CD4-positive, alpha-beta T cell treated with Interleukin-12 subunit alpha and Interleukin-12 subunit beta, for 1 hour (primary cell): ENCODE measurements around the gene CDC45.

ENCODE experiments used
- DNase-seq: peaks from one replicate; pipeline ENCODE4 v3.0.0-alpha.2; 2020

Gene CDC45

DNA sequence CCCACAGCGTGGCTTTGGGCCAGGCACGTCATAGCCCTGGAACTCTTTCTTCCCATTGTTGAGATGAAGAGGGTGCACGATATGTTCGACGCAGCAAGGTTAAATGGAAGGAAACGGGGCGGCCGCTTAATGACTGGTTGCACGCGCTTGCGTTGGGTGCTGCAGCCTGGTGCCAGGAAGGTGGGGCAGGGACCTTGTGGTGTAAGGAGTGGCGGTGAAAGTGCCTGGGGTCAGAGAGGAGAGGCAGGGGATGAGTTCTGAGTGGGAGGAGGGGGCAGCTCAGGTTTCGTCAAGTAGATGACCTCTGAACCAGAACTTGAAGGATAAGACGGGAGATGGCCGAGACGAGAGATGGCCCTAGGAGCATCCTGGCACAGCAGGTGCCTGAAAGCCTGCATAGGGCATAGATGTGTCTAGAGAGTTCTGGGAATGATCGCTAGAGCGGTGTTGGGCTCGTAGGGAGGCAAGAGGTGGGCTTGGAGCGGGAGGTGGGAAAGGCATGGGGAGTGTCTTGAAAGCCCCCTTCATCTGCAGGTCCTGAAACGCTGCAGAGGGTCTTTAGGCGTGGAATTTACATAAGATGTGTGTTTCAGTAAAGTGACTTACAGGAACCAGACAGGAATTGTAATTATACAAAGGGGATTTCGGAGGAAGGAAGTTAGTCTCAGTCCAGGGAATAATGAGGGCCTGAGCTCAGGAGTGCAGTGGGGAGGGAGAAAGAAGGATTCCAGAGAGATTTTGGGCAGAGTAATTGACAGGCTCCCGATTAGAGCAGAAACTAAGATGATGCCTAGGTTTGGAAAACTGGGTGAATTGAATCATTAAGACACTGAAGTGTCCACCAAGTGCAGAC is 87.7 kb downstream of the CDC45 start:
- DNase-seq: no peak

DNA sequence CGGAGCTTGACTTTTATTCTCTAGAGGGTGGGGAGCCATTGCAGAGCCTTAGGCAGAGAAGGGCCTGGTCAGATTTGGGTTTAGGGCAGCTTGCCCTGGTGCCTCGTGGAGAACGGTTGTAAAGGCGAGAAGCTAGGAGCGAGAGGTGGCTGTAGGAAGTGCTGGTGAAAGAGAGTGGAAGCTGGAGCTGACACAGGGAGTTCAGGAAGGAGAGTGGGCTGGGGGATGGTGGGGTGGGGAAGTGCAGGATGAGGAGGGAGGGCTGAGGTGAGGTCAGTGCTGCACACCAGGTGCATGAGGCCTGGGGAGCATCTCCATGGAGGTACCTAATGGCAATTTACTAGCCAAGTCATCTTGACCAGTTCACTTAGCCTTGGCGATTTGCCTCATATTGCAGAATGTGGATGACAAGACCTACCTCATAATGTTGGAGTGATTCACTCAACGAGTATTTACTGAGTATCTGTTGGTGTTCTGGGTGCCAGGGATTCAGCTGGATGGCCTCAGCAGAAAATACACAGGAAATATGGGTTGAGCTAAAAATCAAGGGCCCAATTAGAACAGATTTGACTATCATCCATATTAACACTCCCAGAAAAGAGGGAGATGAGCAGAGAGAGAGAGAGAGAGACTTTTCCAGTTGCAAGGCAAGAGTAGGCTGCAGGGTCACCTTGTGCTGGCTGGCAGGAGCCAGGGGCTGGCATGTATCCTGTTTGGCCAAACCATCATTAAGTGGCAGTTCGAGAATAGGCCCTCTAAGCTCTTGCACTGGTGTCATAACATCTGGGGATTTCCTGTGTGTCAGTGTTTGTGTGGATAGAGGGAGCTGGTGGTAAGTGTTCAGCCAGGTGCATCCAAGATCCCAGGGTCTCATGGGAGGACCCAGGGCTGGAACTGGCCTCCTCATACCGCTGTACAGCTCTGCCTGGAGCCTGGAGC is 88.9 kb downstream of the CDC45 start:
- no peak for DNase-seq

DNA sequence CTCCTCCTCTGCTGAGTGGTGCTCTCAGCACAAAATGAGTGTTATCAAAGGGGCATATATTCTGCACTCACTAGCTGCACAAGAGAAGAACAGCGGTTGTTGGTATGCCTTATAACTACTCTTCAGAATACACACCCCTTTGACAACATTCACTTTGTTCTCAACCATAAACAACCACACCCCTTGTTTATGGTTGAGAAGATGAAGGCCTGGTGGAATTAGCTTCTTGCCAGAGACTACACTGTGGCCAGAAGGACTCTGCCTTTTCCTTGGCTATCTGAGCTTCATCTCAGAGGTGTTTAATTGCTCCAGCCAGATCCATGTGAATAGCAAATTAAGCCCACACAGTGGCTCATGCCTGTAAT is 89.5 kb downstream of the CDC45 start:
- DNase-seq: no peak

DNA sequence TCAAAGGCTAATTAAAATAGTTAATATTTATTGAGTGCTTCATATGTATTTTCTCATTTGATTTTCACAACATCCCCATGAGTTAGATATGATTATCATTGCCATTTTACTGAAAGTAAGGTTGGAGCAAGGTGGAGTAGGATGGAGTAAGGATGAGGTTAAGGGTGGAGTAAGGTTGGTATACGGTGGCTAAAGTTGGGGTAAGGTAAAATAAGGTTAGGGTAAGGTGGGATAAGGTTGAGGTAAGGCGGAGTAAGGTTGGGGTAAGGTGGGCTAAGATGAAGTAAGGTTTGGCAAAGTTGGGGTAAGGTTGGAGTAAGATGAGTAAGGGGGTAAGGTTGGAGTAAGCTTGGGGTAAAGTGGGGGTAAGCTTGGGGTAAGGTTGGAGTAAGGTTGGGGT is 90.3 kb downstream of the CDC45 start:
- DNase-seq: no peak
